Spleen (tissue), 7 donors: Measurements from ENCODE around the gene TTC21A.

Experiments
- POLR2A ChIP-seq, 3 donors: fragments of 450-650 bp; IDR thresholded peaks; one replicate each; pipeline ENCODE4 v1.5.1; 2017; ENCODE audit warnings: antibody characterized with exemption in 3 of 3, mild to moderate bottlenecking in 1 of 3
- POLR2AphosphoS5 ChIP-seq, 3 donors: sonication (generic); formaldehyde crosslinking; IDR thresholded peaks; one replicate each; pipeline ENCODE4 v1.5.1; 2017; ENCODE audit warnings: antibody characterized with exemption in 3 of 3
- TF ChIP-seq, protein P1 (sequence below), 11 experiments: fragments of 200-600 bp in 7 of 11; fragments of 450-650 bp in 4 of 11; sonication (generic) in 4 of 11; IDR thresholded peaks in 8 of 11; conservative IDR thresholded peaks in 3 of 11; 1 replicate in 7 of 11; 2 replicates in 4 of 11; pipeline versions ENCODE4 v1.4.0 to v1.8.0; 2016 to 2021; ENCODE audit warnings: antibody characterized with exemption in 11 of 11, inconsistent platforms in 4 of 11, mild to moderate bottlenecking in 1 of 11
- donor health status: DM: no; HTN: no; CAD: no; lungs with moderate emphysema.
- donor health status: DM: no; HTN: no; CAD: no.
- donor health status: DM: no; HTN: no; CAD: no.

DNA sequence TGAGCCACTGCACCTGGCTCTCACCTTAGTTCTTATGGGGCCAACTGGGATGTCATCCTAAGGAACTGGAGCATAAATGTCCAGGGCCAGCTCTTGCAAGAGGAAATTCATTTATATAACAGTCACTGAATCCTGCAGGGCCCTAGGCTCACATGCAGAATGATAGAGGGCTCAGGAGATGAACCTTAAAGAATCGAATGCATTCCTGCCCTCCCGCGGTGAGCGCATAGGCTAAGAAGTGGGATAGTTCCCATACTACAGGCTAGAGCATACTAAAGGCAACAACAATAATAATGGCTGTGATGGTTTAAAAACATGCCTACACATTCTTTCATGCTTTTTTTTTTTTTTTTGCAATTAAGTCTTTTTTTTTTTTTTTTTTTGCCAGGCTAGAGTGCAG is 63.0 kb downstream of the TTC21A start:
- TF ChIP-seq, protein P1, sequence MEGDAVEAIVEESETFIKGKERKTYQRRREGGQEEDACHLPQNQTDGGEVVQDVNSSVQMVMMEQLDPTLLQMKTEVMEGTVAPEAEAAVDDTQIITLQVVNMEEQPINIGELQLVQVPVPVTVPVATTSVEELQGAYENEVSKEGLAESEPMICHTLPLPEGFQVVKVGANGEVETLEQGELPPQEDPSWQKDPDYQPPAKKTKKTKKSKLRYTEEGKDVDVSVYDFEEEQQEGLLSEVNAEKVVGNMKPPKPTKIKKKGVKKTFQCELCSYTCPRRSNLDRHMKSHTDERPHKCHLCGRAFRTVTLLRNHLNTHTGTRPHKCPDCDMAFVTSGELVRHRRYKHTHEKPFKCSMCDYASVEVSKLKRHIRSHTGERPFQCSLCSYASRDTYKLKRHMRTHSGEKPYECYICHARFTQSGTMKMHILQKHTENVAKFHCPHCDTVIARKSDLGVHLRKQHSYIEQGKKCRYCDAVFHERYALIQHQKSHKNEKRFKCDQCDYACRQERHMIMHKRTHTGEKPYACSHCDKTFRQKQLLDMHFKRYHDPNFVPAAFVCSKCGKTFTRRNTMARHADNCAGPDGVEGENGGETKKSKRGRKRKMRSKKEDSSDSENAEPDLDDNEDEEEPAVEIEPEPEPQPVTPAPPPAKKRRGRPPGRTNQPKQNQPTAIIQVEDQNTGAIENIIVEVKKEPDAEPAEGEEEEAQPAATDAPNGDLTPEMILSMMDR (IDR thresholded peaks at IDR 0.05 in 8 of 11, conservative IDR thresholded peaks at IDR 0.05 in 3 of 11) = no peak
- TF ChIP-seq POLR2AphosphoS5 (IDR thresholded peaks at IDR 0.05) = no peak
- TF ChIP-seq POLR2A (IDR thresholded peaks at IDR 0.05) = no peak
